COLO668 (cell line): ENCODE results near the gene NUFIP1.
"Not testable (repeated sequence)": the region's sequence is repeated elsewhere in the genome, so short reads cannot be mapped to it uniquely, and the experiment has no call there.

ENCODE experiments used
- DNase-seq: peaks from one replicate; lab custom pipeline; 2025; ENCODE audit not compliant: unreplicated experiment; lab: John Stamatoyannopoulos, UW

NUFIP1 gene

DNA sequence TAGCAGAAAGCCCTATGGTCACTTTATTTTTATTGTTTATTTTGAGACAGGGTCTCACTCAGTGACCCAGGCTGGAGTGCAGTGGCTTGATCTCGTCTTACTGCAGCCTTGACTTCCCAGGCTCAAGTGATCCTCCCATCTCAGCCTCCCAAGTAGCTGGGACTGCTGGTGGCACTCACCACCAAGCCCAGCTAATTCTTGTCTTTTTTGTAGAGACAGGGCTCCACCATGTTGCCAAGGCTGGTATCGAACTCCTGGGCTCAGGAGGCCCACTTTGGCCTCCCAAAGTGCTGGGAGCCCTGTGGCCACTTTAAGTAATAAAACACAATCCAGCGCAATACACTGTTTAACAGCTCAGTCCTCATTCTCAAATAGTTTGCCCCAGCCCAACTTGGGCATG, 69.3 kb downstream of the NUFIP1 start:
- no peak for DNase-seq

DNA sequence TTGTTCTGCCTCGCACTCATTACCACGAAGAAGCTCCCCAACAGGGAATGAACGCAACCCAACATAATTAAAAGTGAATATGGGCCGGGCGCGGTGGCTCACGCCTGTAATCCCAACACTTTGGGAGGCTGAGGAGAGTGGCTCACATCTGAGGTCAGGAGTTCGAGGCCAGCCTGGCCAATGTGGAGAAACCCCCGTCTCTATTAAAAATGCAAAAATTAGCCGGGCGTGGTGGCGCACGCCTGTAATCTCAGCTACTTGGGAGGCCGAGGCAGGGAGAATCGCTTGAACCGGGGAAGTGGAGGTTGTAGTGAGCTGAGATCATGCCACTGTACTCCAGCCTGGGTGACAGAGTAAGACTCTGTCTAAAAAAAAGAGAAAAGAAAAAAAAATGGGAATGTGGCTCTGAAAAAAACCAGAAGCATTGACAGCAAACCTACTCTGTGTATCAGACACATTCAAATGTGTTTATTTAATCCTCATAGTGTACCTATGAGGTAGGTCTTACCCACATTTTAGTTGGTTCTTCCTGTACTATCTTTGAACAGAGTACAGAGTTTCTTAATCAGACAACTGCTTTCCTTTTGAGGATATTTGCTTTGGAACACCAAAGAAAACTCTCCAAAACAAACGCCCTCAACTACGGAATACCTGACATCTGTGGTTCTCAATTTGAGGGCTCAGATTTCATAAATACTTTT, 70.0 kb downstream of the NUFIP1 start:
- DNase-seq: no peak

DNA sequence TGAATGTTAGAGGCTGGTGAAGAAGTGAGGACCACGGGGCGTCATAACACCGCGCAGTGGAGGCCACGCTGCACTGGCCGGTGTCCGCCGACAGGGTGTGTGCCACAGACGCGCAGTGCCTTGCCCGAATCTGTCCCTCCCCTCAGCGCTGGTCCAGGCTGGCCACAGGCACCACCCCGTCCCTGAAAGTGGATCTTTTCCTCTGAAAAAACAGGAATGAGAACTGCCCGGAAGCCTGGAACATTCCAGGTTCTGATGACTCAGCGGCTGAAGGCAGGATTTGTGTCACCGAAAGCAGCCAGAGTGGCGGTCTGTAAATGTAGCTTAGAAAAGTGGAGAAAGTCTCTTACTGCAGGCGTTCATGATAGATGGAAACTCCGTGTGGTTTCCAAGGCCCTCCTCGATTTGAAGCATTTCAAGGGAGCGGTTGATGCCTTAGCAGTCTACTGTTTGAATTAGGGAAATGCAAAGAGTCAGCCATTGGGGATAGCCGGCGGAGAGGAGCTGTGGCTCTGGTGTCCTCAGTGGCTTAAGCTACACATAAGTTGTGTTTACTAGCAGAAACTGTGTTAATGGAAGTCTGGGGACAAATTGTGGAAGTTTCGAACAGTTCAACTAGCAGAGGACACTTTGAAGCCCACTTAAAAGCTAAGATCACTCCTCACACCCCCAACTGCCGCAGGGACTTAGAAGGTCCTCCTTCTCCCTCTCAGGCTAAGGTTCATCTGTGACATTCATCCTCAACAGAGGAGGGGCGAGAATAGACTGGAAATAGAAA, 70.8 kb downstream of the NUFIP1 start:
- peak; percentile 96 for DNase-seq

DNA sequence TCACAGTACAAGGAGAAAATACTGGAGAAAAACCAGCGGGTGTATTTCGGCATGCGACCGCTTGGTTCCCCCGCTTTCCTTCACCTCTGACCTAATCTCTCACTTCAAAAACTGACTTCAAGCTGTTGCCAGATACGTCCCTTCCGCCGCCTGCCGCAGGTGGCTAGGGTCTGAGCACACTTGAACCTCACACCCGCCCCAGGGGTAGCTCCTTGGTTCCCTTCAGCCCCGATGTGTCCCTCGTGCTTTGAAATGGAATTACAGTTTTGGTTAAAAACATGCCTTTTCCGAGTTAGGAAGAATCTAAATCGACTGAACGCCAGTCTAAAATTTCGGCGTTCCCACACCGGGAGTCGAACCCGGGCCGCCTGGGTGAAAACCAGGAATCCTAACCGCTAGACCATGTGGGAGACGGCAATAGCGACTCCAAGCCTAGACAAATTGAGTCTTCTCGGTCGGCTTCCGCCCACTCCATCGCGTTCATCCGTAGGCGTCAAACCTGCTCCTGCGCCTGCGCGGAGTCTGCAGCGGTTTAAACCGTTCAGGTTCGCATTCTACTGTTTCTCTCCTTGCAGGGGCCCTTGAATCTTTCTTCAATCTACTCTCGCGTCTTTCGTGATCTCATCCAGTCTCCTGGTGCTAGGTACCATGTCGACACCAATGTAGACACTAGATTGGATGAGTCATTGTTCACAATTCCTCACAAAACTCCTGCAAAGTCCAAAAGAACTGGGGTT, 71.5 kb downstream of the NUFIP1 start:
- DNase-seq: peak; percentile 99

DNA sequence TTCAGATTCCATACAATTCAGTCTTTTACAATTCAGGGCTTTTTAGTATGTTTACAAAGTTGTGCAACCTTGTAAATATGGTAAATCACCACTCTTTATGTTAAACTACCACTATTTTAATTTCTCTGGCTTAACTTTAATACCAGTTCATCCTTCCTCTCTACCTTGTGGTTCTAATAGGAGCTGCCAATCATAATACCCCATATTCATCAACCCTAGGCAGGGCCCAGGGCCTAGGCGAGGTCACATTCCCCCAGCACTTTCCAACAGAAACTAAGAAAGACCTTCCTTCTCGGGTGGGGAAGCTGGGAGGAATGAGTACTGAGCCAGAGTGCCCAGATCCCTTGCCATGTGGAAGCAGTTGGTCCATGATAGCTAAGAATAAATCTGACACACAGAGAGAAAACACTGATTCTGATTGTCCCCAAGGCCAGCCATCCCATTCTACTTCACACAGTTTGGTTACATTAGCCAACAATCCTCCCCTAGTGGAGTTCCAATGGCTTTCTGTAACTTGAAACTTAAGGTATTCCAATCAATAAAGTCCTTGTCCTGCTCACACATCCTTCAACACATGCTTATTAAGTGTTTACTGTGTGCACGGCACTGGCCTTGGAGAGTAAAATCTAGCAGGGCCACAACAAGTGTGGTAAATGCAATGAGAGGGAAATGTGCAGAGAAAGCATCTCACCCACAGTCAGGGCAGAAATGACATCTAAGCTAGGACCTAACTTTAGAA, 76.8 kb downstream of the NUFIP1 start:
- DNase-seq: no peak

DNA sequence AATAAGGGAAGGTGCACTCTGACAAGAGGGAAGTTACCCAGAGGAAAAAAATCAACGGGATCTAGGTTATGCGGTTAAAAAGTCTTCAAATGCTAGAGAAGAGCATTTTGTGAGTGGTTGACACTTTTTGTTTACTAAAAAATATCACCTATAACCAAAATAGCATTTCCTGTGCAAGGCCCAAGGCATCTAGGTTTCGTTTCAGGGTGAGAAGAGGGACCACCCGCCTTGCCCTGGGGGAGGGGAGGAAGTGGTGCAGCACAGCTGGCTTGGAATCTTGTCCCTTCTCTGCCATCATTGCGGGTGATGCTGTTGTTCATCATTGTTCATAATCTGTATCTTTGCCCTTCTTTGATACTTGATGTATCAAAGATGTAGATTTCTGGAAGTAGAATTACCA, 80.6 kb downstream of the NUFIP1 start:
- DNase-seq: no peak

DNA sequence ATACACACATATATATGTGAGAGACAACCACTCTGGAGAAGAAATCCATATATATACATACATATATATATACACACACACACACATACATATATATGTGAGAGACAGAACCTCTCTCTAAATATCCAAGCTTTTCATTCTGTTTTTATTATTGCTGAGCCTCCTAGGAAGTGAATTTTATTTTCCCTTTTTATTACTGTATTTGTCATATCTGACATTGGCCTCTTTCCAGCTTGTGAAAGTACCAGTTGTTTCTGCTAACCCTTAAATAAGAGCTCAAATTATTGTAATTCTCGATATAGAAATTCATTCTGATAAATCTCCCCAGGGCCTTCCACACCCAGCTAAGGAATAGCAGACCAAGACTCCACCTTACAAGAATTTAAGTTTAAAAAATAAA, 81.0 kb downstream of the NUFIP1 start:
- DNase-seq: no peak

DNA sequence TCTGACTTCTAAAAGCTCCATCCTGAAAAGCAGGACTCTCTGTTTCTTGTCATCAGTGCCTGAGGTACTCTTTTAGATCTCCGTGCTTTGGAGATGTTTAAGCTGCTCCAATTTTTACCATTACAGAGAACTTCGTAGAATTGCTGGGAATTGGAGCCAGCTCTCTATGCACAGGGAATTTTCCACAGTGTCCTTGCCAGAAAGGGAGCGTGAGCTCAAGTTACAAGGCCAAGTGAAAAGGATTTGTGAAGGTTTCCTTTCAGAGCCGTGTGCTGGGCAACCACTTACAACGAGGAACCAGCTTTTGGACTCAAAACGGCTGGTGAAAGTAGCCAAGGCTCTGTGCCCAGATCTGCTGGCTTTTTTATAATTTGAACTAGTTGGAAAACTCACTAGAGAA, 82.6 kb downstream of the NUFIP1 start:
- no peak for DNase-seq

DNA sequence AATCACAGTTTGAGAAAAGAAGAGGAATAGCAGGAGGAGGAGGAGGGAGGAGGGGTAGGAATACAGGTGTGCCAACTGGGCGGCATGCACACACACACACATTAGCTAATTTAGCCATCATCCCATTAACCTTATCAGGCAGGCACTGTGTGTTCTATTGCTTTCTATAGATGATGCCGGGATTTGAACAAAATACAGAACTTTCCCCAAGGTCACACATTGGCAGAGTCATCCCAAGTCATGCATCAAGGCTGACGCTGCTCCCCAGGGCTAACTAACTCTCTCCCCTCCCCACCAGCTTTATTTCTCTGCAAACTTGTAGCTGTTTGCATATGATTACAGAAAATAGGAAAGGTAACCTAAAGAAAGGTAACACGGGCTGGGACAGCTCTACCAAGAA, 83.0 kb downstream of the NUFIP1 start:
- no peak for DNase-seq

DNA sequence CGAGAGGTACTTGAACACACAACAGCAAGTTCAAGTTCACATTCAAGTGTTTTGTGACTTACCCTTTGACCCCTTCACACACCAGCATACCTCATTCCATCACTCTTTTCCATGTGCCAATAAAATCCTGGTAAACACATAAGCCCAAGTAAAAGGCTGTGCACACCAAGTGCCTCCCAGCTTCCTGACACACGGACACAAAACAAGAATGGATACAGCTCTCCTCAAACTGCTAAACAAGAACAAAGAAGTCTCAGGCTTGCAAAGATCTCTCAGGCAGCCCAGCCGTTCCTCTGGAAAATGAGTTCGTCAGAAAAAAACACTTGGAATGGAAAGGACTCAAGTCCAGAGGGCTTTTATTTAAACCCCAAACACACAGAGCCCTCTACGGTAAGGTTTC, 83.7 kb downstream of the NUFIP1 start:
- no peak for DNase-seq

DNA sequence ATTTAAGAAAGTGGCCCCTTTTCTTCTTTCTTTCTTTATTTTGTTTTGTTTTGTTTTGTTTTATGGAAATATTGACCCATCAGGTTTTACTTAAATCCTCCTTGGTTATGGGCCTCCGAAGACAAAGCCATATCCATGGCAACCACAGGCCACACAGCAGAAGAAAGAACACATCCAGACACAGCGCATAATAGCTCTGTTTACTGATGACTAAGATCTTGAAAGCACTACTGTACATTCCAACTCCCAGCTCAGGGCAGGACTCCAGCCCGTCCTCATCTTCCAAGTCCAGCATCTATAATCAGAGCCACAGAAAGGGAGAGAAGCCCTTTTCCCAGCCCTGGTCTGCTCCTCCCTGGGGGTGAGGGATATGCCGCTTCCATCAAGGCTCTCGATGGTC, 84.3 kb downstream of the NUFIP1 start:
- DNase-seq: no peak

DNA sequence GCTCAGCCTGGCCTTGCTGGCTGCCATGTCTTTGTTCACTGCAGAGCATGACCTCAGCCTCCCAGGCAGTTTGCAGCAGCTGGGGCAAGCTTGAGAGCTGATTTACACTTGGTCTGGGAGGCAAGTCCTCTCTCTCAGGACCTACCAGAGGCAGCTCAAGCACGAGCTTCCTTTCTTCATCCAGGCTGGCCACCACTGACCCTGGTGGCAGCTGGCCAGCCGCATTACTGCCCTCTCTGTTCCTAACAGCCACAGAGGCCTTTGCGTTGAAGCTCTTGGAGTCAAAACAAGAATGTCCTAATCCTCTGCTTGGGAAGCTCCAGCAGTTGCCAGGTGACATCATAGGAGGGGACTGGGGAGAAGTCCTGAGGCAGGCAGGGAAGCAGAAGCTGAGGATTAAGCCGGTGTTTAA, 85.7 kb downstream of the NUFIP1 start:
- DNase-seq: no peak

DNA sequence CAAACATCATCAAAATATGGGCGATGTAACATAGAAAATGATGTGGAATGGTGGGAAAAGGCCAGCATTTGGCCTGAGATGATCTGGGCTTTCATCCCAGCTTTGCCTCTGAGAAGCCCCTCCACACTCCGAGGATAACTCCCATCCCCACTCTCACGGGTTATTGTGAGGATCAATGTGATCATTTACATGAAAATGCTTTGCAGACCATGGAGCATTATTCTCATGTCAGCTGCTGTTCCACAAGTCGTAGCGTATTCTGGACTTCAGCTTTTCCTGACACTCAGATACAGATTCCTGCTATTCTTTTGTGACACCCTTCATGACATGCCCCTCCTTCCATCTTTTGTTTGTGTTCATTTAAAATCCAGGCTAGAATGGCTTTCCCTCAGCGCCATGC, 86.5 kb downstream of the NUFIP1 start:
- DNase-seq: no peak

DNA sequence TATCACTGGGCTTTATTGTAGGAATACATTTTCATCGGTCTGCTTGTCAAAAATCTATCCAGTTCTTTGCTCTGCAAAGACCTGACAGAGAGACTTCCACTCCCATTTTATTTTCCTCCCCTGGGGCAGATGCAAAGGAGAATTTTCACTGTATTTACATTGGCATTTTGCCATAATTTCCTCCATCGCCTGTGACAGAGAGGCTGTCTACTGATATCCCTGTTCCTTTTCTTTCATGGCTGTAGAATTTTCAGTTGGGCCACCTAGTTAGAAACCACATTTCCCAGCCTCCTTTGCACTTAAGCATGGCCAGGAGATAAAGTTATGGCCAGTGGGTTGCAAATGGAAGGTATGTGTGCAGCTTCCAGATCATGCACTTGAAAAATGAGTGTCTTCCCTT, 89.3 kb downstream of the NUFIP1 start:
- peak; percentile 56 for DNase-seq

DNA sequence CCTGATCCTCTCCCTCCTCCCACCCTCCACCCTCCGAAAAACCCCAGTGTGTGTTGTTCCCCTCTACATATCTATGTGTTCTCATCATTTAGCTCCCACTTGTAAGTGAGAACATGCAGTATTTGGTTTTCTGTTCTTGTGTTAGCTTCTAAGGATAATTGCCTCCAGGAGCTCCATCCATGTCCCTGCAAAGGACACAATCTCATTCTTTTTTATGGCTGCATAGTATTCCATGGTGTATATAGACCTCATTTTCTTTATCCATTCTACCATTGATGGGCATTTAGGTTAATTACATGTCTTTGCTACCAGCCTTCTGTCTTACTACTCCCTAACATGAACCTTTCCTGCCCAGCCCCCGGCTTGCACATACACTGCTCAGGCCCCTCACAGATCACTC, 91.0 kb downstream of the NUFIP1 start:
- not testable (repeated sequence) for DNase-seq

DNA sequence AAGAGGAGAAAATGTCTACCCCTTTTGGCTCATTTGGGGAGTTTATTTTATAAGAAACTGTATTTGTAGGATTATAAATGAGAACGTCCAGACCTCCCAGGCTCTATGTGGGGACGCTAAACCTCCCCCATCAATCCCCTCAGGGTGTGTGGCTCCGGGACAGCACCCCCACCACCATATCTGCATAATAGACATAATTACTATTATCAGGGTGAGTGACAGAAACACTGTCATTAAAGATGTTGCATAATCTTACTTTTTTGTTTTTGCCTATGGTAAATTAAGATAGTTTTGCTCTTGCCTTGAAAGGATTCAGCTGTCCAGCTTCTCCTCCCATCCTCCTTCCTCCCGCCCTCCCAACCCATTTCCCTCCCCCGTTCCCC, 93.3 kb downstream of the NUFIP1 start:
- DNase-seq: no peak

DNA sequence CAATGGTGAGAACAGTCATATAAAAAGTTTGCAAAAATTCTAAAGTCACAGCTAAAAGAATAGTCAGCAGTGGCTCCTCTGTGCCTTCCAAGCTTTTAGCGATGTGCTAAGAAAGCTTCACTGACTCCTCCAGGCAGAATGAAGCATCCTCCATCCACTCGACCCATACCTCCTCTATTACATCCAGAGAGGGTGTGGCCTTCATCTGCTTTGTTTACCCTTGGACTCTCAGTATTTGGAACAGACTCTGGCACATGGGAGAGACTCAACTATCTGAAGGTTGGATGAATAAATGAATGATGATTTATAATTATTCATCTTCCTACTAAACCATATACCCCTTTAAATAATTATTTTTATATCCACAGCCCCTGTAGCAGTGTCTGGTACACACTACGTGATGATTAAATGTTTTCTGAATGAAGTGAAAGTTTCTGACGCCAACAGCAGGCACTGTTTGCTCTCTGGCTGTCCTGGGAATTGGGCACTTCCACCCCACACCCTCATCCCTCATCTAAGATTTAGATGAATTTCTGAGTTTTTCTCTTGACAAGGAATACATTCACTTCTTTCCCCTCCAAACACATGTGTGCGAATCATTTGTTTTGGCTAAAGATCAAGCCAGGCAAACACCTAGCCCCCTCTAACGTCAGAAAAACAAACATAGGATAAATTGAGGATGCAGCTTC, 93.9 kb downstream of the NUFIP1 start:
- no peak for DNase-seq

DNA sequence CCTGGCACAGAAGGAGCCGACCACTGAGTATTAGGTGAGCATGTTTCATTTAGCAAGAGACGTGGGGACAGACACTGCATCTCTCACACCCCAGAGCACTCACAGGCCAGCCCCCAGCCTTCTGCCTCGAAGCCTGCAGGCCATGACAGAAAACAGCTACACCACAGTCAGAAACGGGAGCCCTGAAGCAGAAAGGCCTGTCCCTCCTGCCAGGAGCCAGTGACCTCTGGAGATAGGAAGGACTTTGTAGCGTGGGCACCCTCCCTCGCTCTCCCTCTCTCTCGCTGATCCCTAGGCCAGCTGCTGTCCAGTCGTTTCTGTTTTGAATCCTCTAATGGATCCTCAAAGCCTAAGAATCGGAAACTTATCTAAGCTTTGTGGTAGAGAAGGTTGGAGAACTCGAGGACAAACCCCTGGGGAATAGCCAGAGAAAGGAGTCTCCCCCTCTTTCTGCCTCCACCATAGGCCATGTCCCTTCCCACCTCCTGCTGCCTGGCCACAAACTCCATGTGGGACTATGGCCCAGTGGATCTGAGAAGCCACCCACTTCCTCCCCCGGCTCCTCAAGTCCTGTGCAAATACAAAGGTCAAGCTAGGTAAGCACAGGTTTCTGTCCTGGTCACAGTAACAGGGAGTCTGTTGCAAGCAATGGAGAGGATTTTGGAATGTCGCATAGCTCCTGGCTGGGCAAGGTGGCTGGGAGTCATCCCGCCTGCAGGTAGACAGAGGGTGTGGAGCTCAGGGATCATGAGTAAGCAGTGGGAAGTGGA, 95.1 kb downstream of the NUFIP1 start:
- DNase-seq: no peak
